Loucy (cell line): ENCODE data around the gene SIDT2.

Source experiments
- H2AFZ ChIP-seq: fragments of 200-600 bp; sonication (generic); 2 replicates; pipeline ENCODE4 v1.6.0; 2016; ENCODE audit warnings: antibody characterized with exemption, mild to moderate bottlenecking, low read length, moderate library complexity
- H3F3A ChIP-seq: fragments of 200-600 bp; 2 replicates; pipeline ENCODE4 v1.6.0; 2016; ENCODE audit warnings: antibody characterized with exemption, low read depth, mild to moderate bottlenecking
- H3K27me3 ChIP-seq: fragments of 200-600 bp; sonication (generic); 2 replicates; pipeline ENCODE4 v1.6.1; 2014; ENCODE audit warnings: low read length, mild to moderate bottlenecking; ENCODE audit not compliant: insufficient read depth, poor library complexity, severe bottlenecking
- H3K36me3 ChIP-seq: fragments of 200-600 bp; sonication (generic); 2 replicates; pipeline ENCODE4 v1.6.1; 2016; ENCODE audit warnings: low read length; ENCODE audit not compliant: insufficient read depth
- H3K4me1 ChIP-seq: fragments of 200-600 bp; sonication (generic); 2 replicates; pipeline ENCODE4 v1.5.1; 2014; ENCODE audit warnings: low read length, mild to moderate bottlenecking; ENCODE audit not compliant: insufficient read depth, poor library complexity, severe bottlenecking
- H3K4me2 ChIP-seq: fragments of 200-600 bp; sonication (generic); 2 replicates; pipeline ENCODE4 v1.6.0; 2014; ENCODE audit warnings: antibody characterized with exemption, low read length, low read depth, mild to moderate bottlenecking; ENCODE audit not compliant: poor library complexity, severe bottlenecking
- H3K4me3 ChIP-seq: fragments of 200-600 bp; sonication (generic); 2 replicates; pipeline ENCODE4 v1.5.1; 2014; ENCODE audit warnings: low read length, mild to moderate bottlenecking, mixed read lengths; ENCODE audit not compliant: poor library complexity, severe bottlenecking
- H3K79me2 ChIP-seq: fragments of 200-600 bp; sonication (generic); 2 replicates; pipeline ENCODE4 v1.6.1; 2014; ENCODE audit warnings: low read length; ENCODE audit not compliant: insufficient read depth
- H3K9ac ChIP-seq: fragments of 200-600 bp; sonication (generic); 2 replicates; pipeline ENCODE4 v1.6.0; 2014; ENCODE audit warnings: mild to moderate bottlenecking, low read depth, low read length, moderate library complexity; ENCODE audit not compliant: poor library complexity, severe bottlenecking
- H3K9me2 ChIP-seq: fragments of 200-600 bp; sonication (generic); replicated peaks from 2 replicates; pipeline ENCODE4 v1.6.1; 2016; ENCODE audit warnings: low read depth, low read length, mixed read lengths
- H3K9me3 ChIP-seq: fragments of 200-600 bp; sonication (generic); 2 replicates; pipeline ENCODE4 v1.6.1; 2014; ENCODE audit warnings: mild to moderate bottlenecking, antibody characterized with exemption, low read length, low read depth; ENCODE audit not compliant: insufficient read depth
- H4K20me1 ChIP-seq: fragments of 200-600 bp; sonication (generic); 2 replicates; pipeline ENCODE4 v1.6.0; 2014; ENCODE audit warnings: antibody characterized with exemption, low read length, mild to moderate bottlenecking; ENCODE audit not compliant: insufficient read depth, poor library complexity, severe bottlenecking
- CTCF ChIP-seq: fragments of 200-600 bp; sonication (generic); conservative IDR thresholded peaks from 2 replicates; pipeline ENCODE4 v1.5.1; 2014; ENCODE audit warnings: mild to moderate bottlenecking, antibody characterized with exemption, low read length
- EZH2phosphoT487 ChIP-seq: fragments of 200-600 bp; IDR thresholded peaks from 2 replicates; pipeline ENCODE4 v1.6.1; 2018; ENCODE audit warnings: antibody characterized with exemption, mild to moderate bottlenecking, moderate library complexity, borderline replicate concordance

SIDT2 gene

GRCh38 chr11:117183724-117184349, 5.3 kb downstream of the SIDT2 start:
- no peak overlapping the region for H3K9ac ChIP-seq
- no peaks in the 10 kb centered on the region for H3K9me3 ChIP-seq
- H3K36me3 ChIP-seq, result no peaks in the 10 kb centered on the region
- no peaks in the 10 kb centered on the region for H3K79me2 ChIP-seq
- H3K4me1 ChIP-seq, result peaks cover 15% of the 10 kb centered on the region
- H4K20me1 ChIP-seq, result no peaks in the 10 kb centered on the region
- H3K27me3 ChIP-seq, result no peaks in the 10 kb centered on the region
- H3K4me3 ChIP-seq, result no peak overlapping the region
- H3K9me2 ChIP-seq, result no peaks in the 10 kb centered on the region
- no peak for TF ChIP-seq EZH2phosphoT487
- TF ChIP-seq CTCF, result no peak
- no peak overlapping the region for H2AFZ ChIP-seq
- H3F3A ChIP-seq, result peaks cover 5% of the 10 kb centered on the region; the same call in 1 of the 2 replicates
- H3K4me2 ChIP-seq, result no peak overlapping the region

GRCh38 chr11:117185736-117186430, 7.3 kb downstream of the SIDT2 start:
- H3K4me3 ChIP-seq, result no peak overlapping the region
- H3K4me1 ChIP-seq, result peaks cover 2% of the 10 kb centered on the region
- H3K9me3 ChIP-seq, result no peaks in the 10 kb centered on the region
- no peaks in the 10 kb centered on the region for H4K20me1 ChIP-seq
- no peak overlapping the region for H2AFZ ChIP-seq
- no peaks in the 10 kb centered on the region for H3F3A ChIP-seq
- H3K36me3 ChIP-seq, result no peaks in the 10 kb centered on the region; the same call in 1 of the 2 replicates
- H3K4me2 ChIP-seq, result no peak overlapping the region
- no peak for TF ChIP-seq CTCF
- TF ChIP-seq EZH2phosphoT487, result no peak
- no peaks in the 10 kb centered on the region for H3K9me2 ChIP-seq
- H3K79me2 ChIP-seq, result no peaks in the 10 kb centered on the region
- H3K9ac ChIP-seq, result no peak overlapping the region
- no peaks in the 10 kb centered on the region for H3K27me3 ChIP-seq

- Histone ChIP-seq H3F3A (no peaks in the 10 kb centered on the region), H3K79me2 (no peaks in the 10 kb centered on the region), H3K9me2 (no peaks in the 10 kb centered on the region), H3K4me1 (no peaks in the 10 kb centered on the region), H2AFZ (no peak overlapping the region), H3K36me3 (no peaks in the 10 kb centered on the region; the same call in 1 of the 2 replicates), H3K27me3 (no peaks in the 10 kb centered on the region), H3K4me2 (no peak overlapping the region), H3K9me3 (no peaks in the 10 kb centered on the region), H3K4me3 (no peak overlapping the region), H4K20me1 (no peaks in the 10 kb centered on the region), H3K9ac (no peak overlapping the region)
- TF ChIP-seq EZH2phosphoT487, result no peak
- no peak for TF ChIP-seq CTCF
Observed at GRCh38 chr11:117186431-117186761, 7.9 kb downstream of the SIDT2 start.
